ENCODE results near the gene FOXA1.

The FOXA1 gene

DNA sequence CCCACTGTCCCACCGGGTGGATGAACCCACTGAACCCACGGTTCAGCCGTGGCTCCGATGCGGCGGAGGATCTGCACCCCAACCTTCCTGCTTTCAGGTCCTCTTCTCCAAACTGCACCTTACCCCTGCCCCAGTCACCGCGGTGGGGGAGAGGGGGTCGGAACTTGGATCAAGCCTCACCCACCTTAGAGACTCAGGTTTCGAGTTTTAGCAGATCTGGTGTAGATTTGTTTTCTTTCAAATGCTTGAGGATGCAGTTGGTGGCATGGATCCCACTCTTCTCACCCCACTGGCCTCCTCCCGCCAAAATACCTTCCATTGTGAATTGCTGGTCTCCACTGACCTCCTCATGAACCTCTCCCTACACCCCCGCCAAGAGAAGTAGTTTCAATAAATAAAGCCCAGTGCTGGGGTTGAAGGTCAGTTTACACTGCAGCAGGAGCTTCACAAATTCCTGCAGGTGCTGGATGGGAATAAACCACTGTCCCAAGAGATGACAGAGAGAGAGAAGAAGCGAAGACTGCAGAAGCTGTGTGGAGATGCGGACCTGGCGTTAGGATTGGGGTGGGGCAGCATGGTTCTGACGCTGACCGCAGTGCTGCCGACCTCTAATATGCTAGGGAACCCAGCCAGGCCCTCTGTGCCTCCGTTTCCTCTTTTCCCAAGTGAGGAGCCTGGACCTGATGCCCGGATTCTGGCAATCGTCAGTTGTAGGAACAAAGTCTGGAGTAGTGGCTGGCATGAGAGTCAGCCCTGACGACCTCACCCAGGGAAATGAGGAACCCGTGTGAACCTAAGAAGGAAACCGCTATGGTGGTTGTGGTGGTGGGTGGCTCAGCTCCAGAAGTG lies 7.8 kb upstream of the FOXA1 start:
- DNase-seq (ENCODE audit: low read depth): no peak

DNA sequence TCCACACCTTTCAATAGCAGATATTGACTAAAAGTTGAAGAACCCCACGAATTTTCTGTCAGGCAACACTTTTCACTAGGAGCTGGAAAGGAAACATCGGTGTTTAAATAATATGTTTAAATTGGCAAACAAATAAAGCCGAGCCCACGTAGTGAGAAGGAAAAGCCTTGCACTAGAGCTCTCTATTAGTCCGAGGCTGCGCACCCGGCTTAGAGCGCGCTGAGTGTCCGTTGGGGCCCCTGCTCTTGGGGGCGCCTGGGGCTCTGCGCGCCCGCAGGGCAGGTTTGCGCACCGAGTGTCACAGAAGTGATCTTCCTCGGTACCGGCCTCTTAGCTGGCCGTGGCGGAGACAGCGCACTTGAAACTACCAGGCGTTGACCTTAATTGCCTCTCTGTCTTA lies 6.8 kb upstream of the FOXA1 start:
- no peak for DNase-seq (ENCODE audit: low read depth)

DNA sequence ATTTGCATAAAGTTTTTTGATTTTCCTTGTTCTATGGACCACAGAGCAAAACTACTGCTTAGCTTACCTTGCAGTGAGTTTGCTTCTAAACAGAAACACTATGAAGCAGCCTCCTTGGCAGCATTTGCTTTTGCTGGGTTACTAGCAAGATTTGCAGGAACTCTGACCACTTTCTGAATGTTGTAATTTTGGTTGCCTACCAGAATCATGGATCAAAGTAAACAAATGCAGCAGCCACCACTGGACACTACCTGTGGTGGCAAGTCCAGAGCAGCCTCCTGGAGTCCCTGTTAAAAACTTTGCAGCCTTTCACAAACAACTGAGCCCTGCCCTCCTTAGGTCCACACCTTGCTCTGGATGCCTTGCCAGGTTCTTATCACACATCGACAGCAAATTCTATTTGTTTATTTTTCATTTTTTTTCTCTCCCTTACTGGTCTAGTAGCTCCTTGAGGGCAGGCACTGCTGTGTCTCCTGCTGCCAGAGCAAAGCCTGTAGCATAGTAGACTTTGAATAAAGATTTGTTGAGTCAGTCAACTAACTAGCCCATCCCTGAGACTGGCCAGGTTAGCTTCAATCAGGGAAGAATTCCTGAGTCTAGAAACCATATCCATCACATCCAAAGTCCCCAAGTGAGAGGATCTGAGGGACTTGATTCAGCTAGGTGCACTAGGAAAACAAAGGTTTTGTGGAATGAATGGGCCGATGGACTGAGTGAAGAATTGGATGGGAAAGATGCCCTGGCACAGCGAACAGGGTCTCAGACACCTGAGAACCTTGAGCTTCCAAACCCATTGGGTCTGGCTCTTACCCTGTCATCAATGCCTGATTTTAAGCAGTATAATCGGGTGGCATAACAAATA lies 6.1 kb upstream of the FOXA1 start:
- no peak for DNase-seq (ENCODE audit: low read depth)

DNA sequence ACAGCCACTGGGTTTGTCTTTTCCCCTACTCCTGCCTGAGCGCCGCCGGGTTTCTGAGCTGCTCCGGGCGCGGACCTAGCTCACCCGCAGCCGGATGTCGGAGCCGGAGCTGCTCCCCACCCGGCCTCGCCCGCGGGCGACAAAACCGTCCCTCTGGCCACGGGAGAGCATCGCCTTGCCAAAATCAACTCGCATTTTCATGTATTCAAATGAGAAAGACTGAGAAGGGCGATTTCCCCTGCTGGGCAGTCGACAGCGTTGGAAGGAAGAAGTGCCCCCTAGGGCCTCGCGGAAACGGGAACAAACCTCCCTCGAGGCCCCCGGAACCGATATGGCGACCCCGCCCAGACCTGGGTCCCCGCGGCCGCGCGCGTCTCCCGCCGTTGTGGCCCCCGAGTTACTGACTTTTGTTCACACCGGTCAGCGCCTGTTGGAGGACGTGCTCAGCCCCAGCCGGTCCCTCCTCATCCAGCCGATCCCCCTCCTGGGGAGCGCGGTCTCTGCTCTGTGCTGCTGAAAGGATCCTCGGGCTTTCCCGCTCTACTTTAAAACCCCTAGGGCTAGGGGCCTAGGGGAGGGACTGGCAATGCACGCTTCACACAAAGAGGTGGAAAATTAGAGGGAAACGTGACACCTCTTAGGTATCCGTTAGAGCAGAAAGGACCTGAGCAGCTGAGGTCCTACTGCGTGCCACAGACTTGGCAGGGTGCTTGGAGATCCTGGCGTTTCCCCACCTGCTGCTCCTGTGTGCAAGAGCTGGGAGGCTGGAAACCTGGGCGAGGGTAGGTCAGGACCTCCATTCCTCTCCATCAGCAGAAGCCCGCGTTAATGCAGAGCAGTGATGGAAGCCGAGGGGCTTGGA lies 4.7 kb upstream of the FOXA1 start:
- no peak for DNase-seq (ENCODE audit: low read depth)

DNA sequence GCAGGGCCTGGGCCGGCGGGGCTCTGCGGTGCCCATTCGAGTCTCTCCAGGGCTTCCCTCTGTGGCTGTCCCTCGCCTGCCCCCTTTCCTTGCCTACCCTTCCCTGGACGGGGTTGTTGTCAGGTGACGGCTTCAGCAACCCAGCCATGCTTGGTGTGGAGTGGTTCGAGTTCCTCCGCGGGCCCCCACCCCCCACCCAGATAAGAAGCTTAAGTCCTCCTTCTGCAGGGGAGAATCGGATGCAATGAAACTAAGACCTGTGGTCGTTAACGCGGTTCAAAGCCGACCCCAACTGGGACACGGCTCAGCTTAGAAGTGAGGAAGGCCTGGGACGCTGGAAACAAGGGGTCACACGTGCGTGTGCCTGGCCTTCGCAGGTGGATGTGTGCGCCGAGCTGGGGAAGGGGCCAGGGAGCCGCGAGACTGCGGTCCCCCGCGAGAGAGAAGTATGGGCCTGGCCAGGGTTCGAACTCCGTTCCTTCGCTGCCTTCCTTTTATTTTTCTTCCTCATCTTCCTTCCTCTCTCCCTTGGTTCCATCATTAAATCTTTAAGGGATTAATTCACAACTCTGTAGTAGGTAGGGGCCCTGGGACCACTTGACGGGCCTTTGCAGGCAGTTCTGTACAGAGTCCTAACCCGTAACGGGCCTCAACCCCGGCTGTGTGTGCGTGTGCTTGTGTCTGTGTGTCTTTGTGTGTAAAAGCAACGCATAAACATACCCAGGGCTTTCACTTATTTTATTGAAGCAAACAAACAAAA lies 3.9 kb upstream of the FOXA1 start:
- DNase-seq (ENCODE audit: low read depth): no peak

DNA sequence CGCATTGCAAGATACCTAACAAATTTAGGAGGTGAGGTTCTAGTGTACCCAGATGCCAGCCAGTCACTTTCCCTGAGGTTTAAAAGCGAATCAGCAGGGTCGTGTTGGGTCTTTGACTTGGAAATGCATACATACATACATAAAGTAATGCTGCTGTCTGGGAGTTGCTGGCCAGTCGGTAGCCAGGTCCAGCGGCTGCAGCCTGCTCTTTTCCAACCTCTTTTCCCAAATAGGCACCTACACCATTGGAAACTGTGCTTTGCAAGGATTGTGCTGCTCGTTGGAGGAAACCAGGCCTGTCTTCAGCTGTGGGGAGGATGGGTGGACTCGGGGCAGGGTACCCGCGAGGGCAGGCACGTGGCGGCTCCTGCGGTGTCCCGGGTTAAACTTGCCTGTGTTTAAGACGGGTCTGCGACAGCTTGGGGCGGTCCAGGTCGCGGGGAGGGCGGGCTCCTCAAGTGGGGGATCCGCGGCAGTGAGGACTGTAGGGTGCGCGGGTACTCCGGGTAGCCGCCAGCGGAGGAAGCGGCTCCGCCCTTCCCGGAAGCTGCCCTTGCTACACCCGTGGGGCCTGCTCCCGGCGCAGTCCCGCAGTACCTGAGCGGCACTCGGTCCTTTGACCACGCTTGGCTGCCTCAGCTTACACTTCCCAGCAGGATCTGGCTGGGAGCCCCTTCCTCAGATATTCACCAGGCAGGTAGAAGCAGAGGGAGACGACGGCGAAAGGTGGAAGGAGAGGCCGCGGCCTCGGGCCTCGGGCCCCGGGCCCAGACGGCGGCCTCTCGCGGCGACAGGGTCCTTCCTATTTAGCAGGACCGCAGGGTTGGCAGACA lies 3.1 kb upstream of the FOXA1 start:
- no peak for DNase-seq (ENCODE audit: low read depth)

DNA sequence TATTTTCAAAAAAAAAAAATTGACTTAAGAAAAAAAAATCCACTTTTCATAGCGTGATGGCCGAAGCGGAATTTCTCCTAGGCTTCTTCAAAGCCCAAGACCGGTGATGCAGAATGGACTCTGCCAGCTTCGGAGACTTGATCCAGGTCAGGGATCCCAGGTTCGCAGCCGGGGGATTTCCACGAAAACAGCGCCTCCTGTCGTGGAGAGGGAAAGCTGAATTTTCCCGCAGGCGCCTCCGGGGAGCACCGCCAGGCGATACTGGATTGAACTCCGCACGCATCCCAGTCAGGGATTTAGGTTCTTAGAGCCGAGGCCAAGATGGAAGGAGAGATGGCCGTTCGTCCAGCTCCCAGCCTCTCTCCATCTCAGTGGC lies 2.5 kb upstream of the FOXA1 start:
- no peak for DNase-seq (ENCODE audit: low read depth)

DNA sequence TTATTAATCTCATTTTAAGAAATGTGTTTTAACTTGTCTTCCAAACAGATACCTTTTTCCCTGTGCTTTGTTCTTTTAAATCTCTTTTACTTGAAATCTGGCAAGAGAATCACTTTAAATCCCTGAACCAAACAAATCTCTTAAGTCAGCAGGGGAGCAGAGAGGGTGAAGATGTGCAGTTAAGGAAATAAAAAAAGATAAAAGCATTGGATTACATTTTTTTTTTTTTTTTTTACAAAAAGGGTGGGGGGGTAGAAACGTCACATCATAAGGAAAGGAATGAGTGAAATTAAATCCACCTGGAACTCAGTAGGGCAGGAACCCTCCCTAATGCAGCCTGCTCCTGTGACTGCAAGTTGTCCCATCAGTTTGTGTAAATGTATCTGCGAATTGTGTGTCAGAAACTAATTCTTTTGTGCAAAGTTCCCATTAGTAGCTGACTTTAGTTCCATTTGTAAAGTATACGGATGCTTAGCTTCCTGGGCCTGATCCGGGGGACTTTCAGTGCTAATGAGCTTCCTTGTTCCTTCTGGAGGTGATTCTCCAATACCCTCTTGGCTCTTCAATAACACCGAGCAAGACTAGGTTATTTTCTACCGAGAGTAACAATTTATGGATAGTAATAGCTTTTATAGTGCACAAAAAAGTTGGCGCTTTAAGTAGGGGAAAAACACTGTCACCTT lies 1.9 kb upstream of the FOXA1 start:
- DNase-seq (ENCODE audit: low read depth): no peak

DNA sequence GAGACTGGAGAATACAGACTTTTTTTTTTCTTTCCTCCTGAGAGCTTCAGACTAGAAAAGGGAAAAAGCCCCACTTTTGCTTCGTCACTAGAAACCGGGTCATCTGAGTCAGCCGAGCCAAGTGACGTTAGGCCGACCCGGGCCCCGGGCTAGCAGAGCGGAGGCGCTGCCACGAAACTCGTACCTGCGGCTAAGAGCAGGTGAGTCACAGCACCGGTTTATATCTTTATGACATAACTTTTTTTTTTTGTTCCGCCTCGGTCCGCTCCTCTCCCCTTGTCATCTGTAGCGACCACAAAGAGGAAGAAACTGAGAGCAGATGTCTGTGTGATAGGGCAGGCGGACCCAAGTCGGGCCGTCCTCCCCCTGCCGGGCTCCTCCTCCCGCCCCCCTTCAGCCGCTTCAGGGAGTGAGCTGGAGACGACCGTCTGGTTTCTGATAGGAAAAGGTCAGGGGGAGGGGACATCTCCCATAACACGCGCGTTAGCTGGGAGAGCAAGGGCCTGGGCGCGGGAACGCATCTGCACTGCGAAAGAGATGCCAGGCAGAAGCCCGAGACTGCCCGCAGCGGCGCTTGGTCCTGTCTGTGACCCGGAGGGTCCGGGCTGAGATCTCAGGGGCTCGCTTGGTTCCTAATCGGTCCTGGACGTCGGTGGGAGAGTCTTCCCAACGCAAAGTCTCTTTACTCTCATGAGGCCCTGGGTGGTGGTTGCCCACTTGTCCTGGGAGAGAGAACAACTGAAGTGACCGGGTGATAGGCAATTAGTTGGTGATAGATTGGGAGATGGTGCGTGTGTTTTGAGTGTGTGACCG lies 966 bp upstream of the FOXA1 start:
- no peak for DNase-seq (ENCODE audit: low read depth)

DNA sequence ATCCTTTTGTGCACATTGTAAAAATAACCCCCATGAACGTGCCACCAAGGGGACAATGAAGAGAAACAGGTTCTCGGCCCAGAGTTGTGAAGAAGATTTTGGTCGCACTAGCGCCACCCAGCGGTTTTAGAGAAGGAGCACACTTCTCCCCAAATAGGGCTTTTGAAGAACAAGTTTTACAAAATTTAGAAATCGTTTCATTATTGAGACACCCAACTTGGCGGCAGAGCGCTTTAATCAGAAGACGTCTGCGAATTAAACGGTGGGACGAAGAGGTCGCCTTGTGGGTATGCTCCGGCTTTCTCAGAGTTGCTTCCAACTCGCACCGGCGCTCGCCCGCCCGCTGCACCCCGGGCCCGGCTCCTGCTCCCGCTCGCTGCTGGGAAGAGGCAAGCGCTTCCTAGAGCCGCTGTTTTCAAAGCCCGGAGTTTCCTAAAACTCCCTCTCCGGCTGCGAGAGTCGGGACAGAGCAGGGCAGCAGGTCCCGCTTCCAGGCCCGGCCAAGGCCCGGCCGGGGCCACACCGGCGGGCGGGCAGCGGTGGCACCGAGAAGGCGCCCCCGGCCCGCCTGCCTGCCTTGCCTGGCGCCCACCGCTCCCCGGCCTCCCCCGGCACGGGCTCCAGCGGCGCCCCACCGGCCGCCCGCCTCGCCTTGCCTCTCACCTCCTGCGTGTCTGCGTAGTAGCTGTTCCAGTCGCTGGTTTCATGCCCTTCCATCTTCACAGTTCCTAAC lies 645 bp downstream of the FOXA1 start:
- peak; percentile 56 for DNase-seq (ENCODE audit: low read depth)

DNA sequence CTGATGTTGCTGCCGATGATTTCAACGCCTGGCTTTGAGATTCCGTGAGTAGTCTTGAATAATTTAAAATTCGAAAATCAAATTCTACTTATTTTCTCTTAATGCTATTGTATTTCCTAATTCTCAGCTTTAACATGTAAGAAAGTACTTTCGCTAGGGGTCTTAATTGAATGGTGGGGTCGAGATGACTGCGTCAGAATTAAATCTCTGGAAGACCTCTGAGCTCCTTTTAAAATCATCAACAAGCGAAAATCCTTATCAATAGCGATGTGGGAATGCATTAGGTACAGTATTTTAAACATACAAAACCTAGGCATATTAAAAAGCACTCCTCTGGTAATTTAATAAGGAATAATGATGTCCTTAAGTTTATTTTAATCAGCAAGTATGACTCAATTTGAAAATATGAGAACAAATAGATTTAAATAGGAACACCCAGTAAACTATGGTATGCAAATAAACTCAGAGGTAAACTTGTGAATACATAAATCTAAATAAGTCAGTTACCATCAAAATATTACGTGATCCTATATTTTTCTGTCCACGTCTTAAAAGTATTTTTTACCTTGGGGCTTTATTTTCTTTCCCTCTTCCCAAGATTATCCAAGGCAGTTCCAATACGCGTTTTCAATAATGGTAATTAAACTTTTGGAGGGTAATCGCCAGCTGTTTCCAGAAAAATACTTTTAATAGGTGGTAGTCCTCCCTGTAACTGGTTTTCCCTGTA lies 1.4 kb downstream of the FOXA1 start:
- DNase-seq (ENCODE audit: low read depth): no peak

DNA sequence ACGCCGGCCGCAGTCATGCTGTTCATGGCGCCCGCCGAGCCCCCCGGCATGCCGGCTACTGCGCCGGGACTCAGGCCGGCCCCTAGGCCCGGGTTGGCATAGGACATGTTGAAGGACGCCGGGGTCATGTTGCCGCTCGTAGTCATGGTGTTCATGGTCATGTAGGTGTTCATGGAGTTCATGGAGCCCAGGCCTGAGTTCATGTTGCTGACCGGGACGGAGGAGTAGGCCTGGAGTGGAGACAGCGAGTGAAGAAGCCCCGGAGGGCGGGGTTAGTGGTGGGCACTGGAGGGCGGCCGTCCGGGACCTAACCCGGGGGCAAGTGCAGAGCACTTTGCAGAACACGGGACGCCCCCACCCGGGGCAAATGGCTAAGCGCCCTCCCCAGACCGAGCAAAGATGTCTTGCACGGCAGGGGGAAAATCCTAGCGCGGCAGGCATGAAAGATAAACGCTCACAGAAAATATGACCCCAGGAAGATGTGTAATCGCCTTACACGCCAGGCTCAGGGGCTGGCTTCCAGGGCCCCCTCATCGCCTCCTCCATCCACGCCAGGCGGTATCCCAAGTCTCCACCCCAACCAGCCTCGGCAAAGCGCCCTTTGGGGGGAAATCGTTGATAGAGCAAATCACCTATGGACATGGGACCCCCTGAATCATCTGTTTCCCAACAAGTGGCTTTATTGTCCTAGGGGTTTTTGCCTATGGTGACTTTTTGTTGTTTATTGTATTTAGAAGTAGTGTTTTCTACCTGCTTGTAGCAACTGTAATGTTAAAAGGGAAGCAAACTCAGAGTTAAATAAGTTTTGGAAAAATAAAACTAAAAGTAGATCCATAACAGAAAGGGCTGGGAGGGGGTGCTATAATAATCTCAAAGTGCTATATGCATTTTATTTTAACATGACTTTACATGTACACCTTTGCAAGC lies 2.3 kb downstream of the FOXA1 start:
- DNase-seq (ENCODE audit: low read depth): no peak

DNA sequence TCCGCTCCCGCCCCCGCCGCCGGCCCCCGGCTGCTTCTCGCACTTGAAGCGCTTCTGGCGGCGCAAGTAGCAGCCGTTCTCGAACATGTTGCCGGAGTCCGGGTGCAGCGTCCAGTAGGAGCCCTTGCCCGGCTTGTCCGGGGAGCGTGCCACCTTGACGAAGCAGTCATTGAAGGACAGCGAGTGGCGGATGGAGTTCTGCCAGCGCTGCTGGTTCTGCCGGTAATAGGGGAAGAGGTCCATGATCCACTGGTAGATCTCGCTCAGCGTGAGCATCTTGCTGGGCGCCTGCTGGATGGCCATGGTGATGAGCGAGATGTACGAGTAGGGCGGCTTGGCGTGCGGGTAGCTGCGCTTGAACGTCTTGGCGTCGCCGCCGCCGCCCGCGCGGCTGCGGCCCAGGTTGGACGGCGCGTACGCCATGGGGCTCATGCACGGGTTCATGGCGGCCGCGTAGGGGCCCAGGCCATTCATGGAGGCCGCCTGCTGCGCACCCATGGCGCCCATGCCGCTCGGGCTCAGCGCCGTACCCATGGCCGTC lies 3.0 kb downstream of the FOXA1 start:
- no peak for DNase-seq (ENCODE audit: low read depth)

DNA sequence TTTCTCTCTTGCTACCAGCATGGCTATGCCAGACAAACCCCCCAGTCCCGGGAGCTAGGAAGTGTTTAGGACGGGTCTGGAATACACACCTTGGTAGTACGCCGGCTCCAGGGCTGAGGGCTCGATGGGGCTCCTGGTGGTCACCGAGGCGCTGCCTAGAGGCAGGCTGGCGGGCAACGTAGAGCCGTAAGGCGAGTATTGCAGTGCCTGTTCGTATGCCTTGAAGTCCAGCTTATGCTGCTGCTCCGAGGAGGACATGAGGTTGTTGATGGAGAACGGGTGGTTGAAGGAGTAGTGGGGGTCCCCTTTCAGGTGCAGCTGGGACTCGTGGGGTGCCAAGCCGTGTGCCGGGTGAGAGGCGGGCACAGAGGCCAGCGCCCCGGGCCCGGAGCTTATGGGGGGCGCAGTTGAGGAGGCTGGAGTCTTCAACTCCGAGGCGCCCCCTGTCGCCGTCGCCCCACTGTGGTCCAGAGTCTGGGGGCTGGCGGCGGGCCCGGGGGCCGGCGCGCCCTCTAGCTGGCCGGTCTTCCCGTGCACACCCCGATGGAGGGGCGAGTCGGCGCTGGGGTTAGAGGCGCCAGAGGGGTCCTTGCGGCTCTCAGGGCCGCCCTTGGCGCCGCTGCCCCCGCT lies 3.6 kb downstream of the FOXA1 start:
- DNase-seq (ENCODE audit: low read depth): no peak

DNA sequence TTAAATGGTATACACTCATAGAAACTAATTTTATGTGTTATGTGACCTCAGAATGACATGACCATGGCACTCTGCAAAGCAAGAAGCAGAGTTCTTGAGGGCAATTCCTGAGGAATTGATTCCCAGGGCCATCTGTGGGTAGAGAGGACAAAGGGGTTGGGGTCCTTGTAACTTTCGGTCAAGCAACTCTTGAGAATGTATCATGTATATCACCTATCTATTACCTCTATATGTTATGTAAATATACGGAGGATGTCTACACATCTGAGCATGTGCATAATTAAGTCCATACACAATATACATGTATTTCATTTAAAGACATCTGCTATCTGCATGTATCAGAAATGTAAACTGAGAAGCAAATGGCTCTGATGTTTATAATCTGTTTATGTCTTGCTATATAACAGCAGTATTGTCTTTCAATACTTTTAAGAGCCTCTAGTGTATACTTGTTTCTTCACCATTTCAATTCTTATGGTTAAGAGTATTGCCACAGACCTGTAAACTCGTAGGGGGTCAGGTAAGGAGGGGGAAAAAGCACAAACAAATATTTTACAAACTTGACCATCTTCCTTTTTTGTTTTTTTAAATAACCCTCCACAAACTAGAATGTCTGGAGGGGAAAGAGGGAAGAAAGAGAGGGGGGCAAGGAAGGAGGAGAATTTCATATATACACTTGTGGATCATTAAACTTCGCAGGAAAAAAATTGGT lies 4.5 kb downstream of the FOXA1 start:
- no peak for DNase-seq (ENCODE audit: low read depth)

Measured in GM04504 (cell line).